H1 (cell line): ENCODE measurements around the gene NAXD. TPM values are rescaled to one million over a fixed set of nuclear protein-coding genes. Genes with fewer than 3 reads are reported as not detected.

Experiments used
- CTCF ChIA-PET: fragments of 300-600 bp; sonication (Branson Sonifier 250); formaldehyde crosslinking; loops from one replicate; lab custom pipeline; 2021; ENCODE audit not compliant: partially characterized antibody; lab: Charles Lee
- POLR2A ChIA-PET: fragments of 300-600 bp; sonication (Branson Sonifier 250); formaldehyde crosslinking; loops from one replicate; lab custom pipeline; 2021; ENCODE audit warnings: inconsistent platforms; ENCODE audit not compliant: partially characterized antibody; lab: Charles Lee
- DNase-seq, 2 experiments: peaks; one replicate each; pipeline versions ENCODE4 v3.0.0 to v3.0.0-alpha.2; 2010 to 2022; ENCODE audit warnings: low spot score in 2 of 2, low read depth in 1 of 2, mixed read lengths in 1 of 2
- FAIRE-seq: peaks from 2 replicates; lab custom pipeline; 2011; peaks lifted over from hg19 to GRCh38; lab: Jason Lieb, UNC
- H2AFZ ChIP-seq: 2 replicates; pipeline ENCODE4 v1.8.1; 2012; ENCODE audit warnings: low read length, inconsistent platforms
- H2AK5ac ChIP-seq: 2 replicates; pipeline ENCODE4 v1.6.1; 2013; ENCODE audit warnings: low read depth, low read length
- H2BK120ac ChIP-seq: replicated peaks from 2 replicates; pipeline ENCODE3; 2013; ENCODE audit warnings: low read depth, low read length, inconsistent platforms
- H2BK12ac ChIP-seq: 2 replicates; pipeline ENCODE4 v1.6.1; 2013; ENCODE audit warnings: low read depth, low read length
- H2BK15ac ChIP-seq: 2 replicates; pipeline ENCODE4 v1.6.1; 2013; ENCODE audit warnings: low read length
- H2BK20ac ChIP-seq: 2 replicates; pipeline ENCODE4 v1.6.1; 2013; ENCODE audit warnings: low read length
- H2BK5ac ChIP-seq: 2 replicates; pipeline ENCODE4 v1.6.1; 2013; ENCODE audit warnings: low read depth, low read length
- H3K14ac ChIP-seq: 2 replicates; pipeline ENCODE4 v1.6.1; 2013; ENCODE audit warnings: inconsistent platforms; ENCODE audit not compliant: insufficient read length
- H3K18ac ChIP-seq: 2 replicates; pipeline ENCODE4 v1.6.1; 2013; ENCODE audit warnings: low read length; ENCODE audit errors: extremely low read depth
- H3K23ac ChIP-seq: 2 replicates; pipeline ENCODE4 v1.6.1; 2013; ENCODE audit warnings: inconsistent platforms; ENCODE audit not compliant: insufficient read length
- H3K23me2 ChIP-seq: 2 replicates; pipeline ENCODE4 v1.6.1; 2013; ENCODE audit warnings: low read depth, low read length
- H3K27ac ChIP-seq: 2 replicates; pipeline ENCODE4 v1.6.1; 2011; ENCODE audit warnings: low read depth, low read length, inconsistent platforms
- H3K27me3 ChIP-seq, 4 experiments: replicated peaks in 1 of 4; 1 replicate in 1 of 4; 2 replicates in 3 of 4; pipeline versions ENCODE4 v1.6.1 to v1.8.1; 2011 to 2013; ENCODE audit warnings: low read length in 3 of 4, mild to moderate bottlenecking in 3 of 4, inconsistent platforms in 2 of 4, mixed read lengths in 2 of 4, moderate library complexity in 1 of 4; ENCODE audit not compliant: control insufficient read depth in 3 of 4, insufficient read depth in 3 of 4; ENCODE audit errors: extremely low read depth in 1 of 4
- H3K36me3 ChIP-seq, 4 experiments: 2 replicates each; pipeline versions ENCODE4 v1.6.1 to v1.8.1; 2011 to 2013; ENCODE audit warnings: mild to moderate bottlenecking in 4 of 4, low read length in 3 of 4, moderate library complexity in 2 of 4, control low read depth in 1 of 4, inconsistent platforms in 1 of 4; ENCODE audit not compliant: insufficient read depth in 4 of 4, control insufficient read depth in 2 of 4
- H3K4ac ChIP-seq: replicated peaks from 2 replicates; pipeline ENCODE3; 2013; ENCODE audit warnings: low read length, low read depth, mixed read lengths, inconsistent platforms; ENCODE audit not compliant: insufficient read length
- H3K4me1 ChIP-seq, 4 experiments: replicated peaks in 1 of 4; 1 replicate in 1 of 4; 2 replicates in 3 of 4; pipeline versions ENCODE4 v1.6.1 to v1.8.1; 2011 to 2013; ENCODE audit warnings: low read length in 3 of 4, inconsistent platforms in 2 of 4, mixed read lengths in 1 of 4; ENCODE audit not compliant: insufficient read depth in 4 of 4, control insufficient read depth in 3 of 4
- H3K4me2 ChIP-seq, 2 experiments: 2 replicates each; pipeline versions ENCODE4 v1.6.1 to v1.8.1; 2011 to 2013; ENCODE audit warnings: low read depth in 2 of 2, low read length in 2 of 2, control low read depth in 1 of 2, inconsistent platforms in 1 of 2, mild to moderate bottlenecking in 1 of 2; ENCODE audit not compliant: insufficient read depth in 1 of 2
- H3K4me3 ChIP-seq, 4 experiments: fragments of 200-600, 300-600 bp in 1 of 4; sonication (generic), shearing (Covaris generic), sonication (Bioruptor Twin) in 1 of 4; 2 replicates each; pipeline versions ENCODE4 v1.5.1 to v1.8.1; 2011 to 2016; ENCODE audit warnings: low read length in 4 of 4, low read depth in 3 of 4, control low read depth in 2 of 4, inconsistent platforms in 2 of 4, mild to moderate bottlenecking in 2 of 4, mixed read lengths in 1 of 4, moderate library complexity in 1 of 4; ENCODE audit not compliant: insufficient read depth in 2 of 4; ENCODE audit errors: extremely low read depth in 1 of 4
- H3K56ac ChIP-seq: replicated peaks from 2 replicates; pipeline ENCODE3; 2013; ENCODE audit warnings: low read depth, mild to moderate bottlenecking, mixed read lengths, low read length, inconsistent platforms; ENCODE audit not compliant: insufficient read length
- H3K79me1 ChIP-seq: 2 replicates; pipeline ENCODE4 v1.6.1; 2013; ENCODE audit warnings: low read depth, low read length, control low read depth
- H3K79me2 ChIP-seq, 2 experiments: 2 replicates each; pipeline versions ENCODE4 v1.6.1 to v1.8.1; 2012 to 2013; ENCODE audit warnings: low read length in 2 of 2, mild to moderate bottlenecking in 2 of 2, inconsistent platforms in 1 of 2; ENCODE audit not compliant: insufficient read depth in 2 of 2, control insufficient read depth in 1 of 2
- H3K9ac ChIP-seq, 4 experiments: replicated peaks in 1 of 4; 1 replicate in 1 of 4; 2 replicates in 3 of 4; pipeline versions ENCODE4 v1.6.1 to v1.8.1; 2011 to 2013; ENCODE audit warnings: low read depth in 3 of 4, low read length in 3 of 4, control low read depth in 2 of 4, mild to moderate bottlenecking in 2 of 4, moderate library complexity in 2 of 4, inconsistent platforms in 1 of 4; ENCODE audit errors: extremely low read depth in 1 of 4
- H3K9me3 ChIP-seq, 2 experiments: 2 replicates each; pipeline versions ENCODE4 v1.6.1 to v1.8.1; 2012 to 2013; ENCODE audit warnings: mild to moderate bottlenecking in 2 of 2, moderate library complexity in 2 of 2, control low read depth in 1 of 2, inconsistent platforms in 1 of 2, low read depth in 1 of 2, low read length in 1 of 2, mixed read lengths in 1 of 2; ENCODE audit not compliant: insufficient read depth in 2 of 2
- H4K20me1 ChIP-seq, 2 experiments: replicated peaks in 1 of 2; 2 replicates each; pipeline versions ENCODE3 to v1.8.1; 2011 to 2013; ENCODE audit warnings: inconsistent platforms in 2 of 2, low read length in 2 of 2, mild to moderate bottlenecking in 1 of 2; ENCODE audit not compliant: insufficient read depth in 2 of 2, control insufficient read depth in 1 of 2
- H4K5ac ChIP-seq: 2 replicates; pipeline ENCODE4 v1.6.1; 2013; ENCODE audit warnings: low read length, low read depth, mixed read lengths, inconsistent platforms; ENCODE audit not compliant: insufficient read length
- H4K8ac ChIP-seq: 2 replicates; pipeline ENCODE4 v1.8.0; 2013; ENCODE audit warnings: mild to moderate bottlenecking, moderate library complexity, low read length, inconsistent platforms; ENCODE audit not compliant: insufficient read depth; ENCODE audit errors: extremely low read depth
- H4K91ac ChIP-seq: replicated peaks from 2 replicates; pipeline ENCODE3; 2013; ENCODE audit warnings: low read length, mixed read lengths, inconsistent platforms; ENCODE audit not compliant: insufficient read length
- MAFK ChIP-seq: IDR thresholded peaks from 2 replicates; pipeline ENCODE4 v1.6.1; 2012; ENCODE audit warnings: low read depth, mild to moderate bottlenecking, improper control_type of control experiment, low read length
- POLR2AphosphoS5 ChIP-seq: IDR thresholded peaks from 2 replicates; pipeline ENCODE4 v1.6.1; 2011; ENCODE audit warnings: low read depth, low read length
- TCF12 ChIP-seq: IDR thresholded peaks from 2 replicates; pipeline ENCODE4 v1.6.1; 2011; ENCODE audit warnings: low read depth, mild to moderate bottlenecking, low read length
- WGBS, 2 experiments: shearing (Covaris generic) in 1 of 2; methylation state at CpG; one replicate each; pipeline versions ENCODE4 v1.1.6 to v1.1.7; 2013 to 2015; ENCODE audit warnings: low lambda C conversion rate in 2 of 2, mixed read lengths in 2 of 2, inconsistent platforms in 1 of 2, low coverage in 1 of 2, missing lambda C conversion rate in 1 of 2; ENCODE audit not compliant: insufficient replicate concordance in 2 of 2, insufficient coverage in 1 of 2, insufficient read length in 1 of 2; ENCODE audit errors: extremely low coverage in 1 of 2, missing lambda C conversion rate in 1 of 2; 5-methylcytosine and 5-hydroxymethylcytosine counted together
- polyA plus RNA-seq, 7 experiments: library from polyadenylated mRNA; depleted of rRNA in 3 of 7; stranded (reverse) in 5 of 7; unstranded in 2 of 7; fragments of >200 nt in 5 of 7; fragments of 200-250 nt in 2 of 7; gene quantifications; 1 replicate in 5 of 7; 2 replicates in 1 of 7; 4 replicates in 1 of 7; pipeline versions ENCODE4 v1.2.1 to v1.2.3, GENCODE V29; 2011 to 2013; ENCODE audit warnings: missing spikeins in 2 of 7, mixed read lengths in 2 of 7
- total RNA-seq: library from RNA; stranded (reverse); fragmentation: NEBNext Ultra II Directional; extraction: Animal tissue kit (Norgen Biotek cat#: 25700); gene quantifications from 2 replicates; pipeline ENCODE4 v1.2.1, GENCODE V29; 2021

NAXD gene
- total and polyA plus RNA-seq, 2 of the 8 experiments (the other 6 are each of a cell fraction or from before 2014, with no cell fraction given), result 25.4 to 35.5 TPM

DNA sequence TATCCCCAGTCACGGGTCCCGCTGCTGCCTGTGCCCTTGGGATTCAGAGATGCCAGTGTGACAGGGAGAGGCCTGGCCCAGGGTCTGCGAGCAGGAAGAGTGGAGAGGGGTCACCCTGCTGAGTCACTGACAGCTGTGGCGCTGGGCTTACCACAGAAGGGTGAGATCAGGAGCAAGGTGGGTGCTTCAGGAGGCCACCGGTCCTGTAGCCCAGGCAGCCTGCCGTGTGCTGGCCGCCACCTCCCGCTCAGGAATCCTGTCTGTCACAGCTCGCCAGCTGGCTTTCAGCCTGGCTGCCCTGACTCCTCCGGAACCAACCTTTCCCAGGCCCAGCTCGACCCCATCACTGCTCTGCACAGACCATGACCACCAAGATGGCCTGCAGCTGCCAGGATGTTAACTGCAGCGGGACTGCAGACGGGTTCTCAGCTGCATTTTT, 25.3 kb downstream of the NAXD start:
- Histone ChIP-seq H3K14ac (no peak overlapping the region), H3K27me3 (no peaks in the 10 kb centered on the region), H3K9ac (no peak overlapping the region), H2AK5ac (no peak overlapping the region), H3K4me1 (peaks cover 0 to 11% (median 7%) of the 10 kb centered on the region in 4 experiments; a peak in 5 of 7 replicates), H3K4me3 (no peak overlapping the region), H4K5ac (no peak overlapping the region), H2BK120ac (no peak overlapping the region), H3K36me3 (peaks cover 6 to 46% (median 32%) of the 10 kb centered on the region in 4 experiments; a peak in 7 of 8 replicates), H3K27ac (no peak overlapping the region), H3K9me3 (no peaks in the 10 kb centered on the region), H4K91ac (no peak overlapping the region), H3K4ac (no peak overlapping the region), H3K79me2 (no peaks in the 10 kb centered on the region), H2BK12ac (no peak overlapping the region), H2BK15ac (no peak overlapping the region), H3K23me2 (no peaks in the 10 kb centered on the region), H3K23ac (no peak overlapping the region), H4K20me1 (peaks cover 11 to 28% of the 10 kb centered on the region in 2 experiments), H3K56ac (no peak overlapping the region), H3K79me1 (no peaks in the 10 kb centered on the region; the same call in 1 of the 2 replicates), H2BK20ac (no peak overlapping the region), H4K8ac (no peak overlapping the region), H3K4me2 (no peak overlapping the region), H3K18ac (no peak overlapping the region), H2BK5ac (no peak overlapping the region), H2AFZ (no peak overlapping the region)
- WGBS, 2 experiments, result 86% methylated on average over 13 of the region's 13 CpGs; no CpG with 5 or more reads in 1 of the 2 experiments
- TF ChIP-seq TCF12 (no peak), MAFK (no peak), POLR2AphosphoS5 (peak; percentile 48; the same call in 1 of the 2 replicates)
- no peak for FAIRE-seq
- POLR2A ChIA-PET, result interaction anchor here (0.7 to 0.9 kb wide), 3 partner anchors 25 to 113 kb away, joined by 3 read pairs; partner anchors contain the start of gene NAXD
- no peak for DNase-seq
- CTCF ChIA-PET, result interaction anchor here (0.7 to 4.1 kb wide), 11 partner anchors 8 to 185 kb away, joined by 3 to 18 read pairs (median 3); no protein-coding TSS in a partner anchor
